Activated CD4-positive, CD25-positive, alpha-beta regulatory T cell treated with anti-CD3 and anti-CD28 coated beads, Interleukin-2, amount 50 U/mL, for 16 hours (primary cell): ENCODE measurements around the gene SLC49A4.

Experiments used
- DNase-seq: peaks from one replicate; pipeline ENCODE4 v3.0.0-alpha.2; 2020; ENCODE audit warnings: low read depth, low spot score

SLC49A4 gene

DNA sequence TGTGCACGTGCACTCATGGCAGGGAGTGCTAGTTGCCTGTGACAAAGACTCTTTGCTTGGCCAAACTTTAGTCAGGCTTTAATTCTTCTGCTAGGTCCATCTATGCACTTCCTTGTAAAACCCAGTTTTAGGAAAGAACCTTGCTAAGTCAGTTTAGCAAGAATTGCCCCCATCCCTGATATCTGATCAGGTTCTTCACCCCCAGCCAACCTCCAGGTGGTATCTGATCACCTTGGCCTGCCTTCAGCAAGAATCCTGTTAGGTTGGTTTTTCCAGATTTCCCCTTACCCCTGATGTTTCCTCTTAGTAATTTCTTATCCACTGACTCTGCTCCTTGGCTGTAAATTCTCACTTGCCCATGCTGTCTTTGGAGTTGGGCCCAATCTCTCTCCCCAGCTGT, 9.6 kb upstream of the SLC49A4 start:
- DNase-seq = no peak

DNA sequence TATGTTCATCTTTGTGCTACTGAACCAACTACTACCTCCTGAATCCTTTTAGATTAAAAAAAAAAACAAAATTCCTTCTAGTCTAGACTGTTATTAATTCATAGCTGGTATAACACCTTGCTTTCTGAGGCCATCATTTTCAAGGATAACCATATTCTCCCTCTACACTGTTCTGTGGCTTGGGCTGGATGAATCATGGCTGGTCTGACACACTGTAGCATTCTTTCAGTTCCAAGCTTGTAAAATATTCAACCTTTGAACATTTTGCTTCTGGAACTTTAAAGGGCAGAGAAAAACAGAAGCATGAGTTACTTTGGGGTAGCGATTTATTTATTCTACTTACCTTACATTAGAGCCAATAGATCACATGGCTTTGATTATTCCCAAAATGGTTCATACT, 8.8 kb upstream of the SLC49A4 start:
- no peak for DNase-seq

DNA sequence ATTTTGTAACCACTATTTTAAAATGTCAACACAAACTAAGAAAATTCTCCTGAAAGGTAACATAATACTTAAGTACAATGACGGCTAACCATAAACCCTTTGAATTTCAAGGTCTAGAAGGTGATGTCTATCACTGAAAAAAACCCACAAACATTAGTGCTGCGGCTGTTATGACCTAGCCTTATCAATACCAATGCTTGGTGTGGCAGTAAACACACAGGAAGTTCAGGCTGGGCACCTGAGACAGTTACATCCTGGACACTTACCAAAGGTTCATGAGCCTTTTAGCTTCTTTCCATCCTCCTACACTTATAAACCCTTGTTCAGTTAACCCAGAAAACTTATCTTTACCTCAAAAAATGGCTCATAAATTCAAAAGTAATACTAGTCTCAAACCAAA, 7.0 kb upstream of the SLC49A4 start:
- no peak for DNase-seq

DNA sequence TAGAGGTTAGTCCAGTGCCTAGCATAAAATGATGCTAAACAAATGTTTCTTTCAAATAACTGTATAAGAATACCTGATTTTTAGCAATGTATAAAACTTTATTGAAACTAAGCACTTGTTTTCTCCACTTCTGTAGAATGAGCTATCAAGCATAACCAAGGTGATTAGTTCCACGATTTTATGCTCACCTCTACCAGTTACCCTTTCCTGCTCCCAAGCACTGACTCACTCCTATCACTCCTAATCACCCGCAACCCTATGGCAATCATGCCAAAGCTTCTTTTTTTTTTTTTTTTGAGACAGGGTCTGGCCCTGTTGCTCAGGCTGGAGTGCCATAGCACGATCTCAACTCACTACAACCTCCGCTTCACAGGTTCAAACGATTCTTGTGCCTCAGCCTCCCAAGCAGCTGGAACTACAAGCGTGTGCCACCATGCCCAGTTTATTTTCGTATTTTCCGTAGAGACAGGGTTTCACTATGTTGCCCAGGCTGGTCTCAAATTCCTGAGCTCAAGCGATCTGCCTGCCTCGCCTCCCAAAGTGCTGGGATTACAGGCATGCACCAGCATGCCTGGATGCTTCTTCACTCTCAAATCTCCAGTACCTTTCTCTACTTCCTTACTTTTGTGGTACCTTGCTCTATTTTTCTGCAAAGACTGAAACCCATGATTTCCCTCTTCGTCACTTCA, 5.1 kb upstream of the SLC49A4 start:
- DNase-seq = no peak

DNA sequence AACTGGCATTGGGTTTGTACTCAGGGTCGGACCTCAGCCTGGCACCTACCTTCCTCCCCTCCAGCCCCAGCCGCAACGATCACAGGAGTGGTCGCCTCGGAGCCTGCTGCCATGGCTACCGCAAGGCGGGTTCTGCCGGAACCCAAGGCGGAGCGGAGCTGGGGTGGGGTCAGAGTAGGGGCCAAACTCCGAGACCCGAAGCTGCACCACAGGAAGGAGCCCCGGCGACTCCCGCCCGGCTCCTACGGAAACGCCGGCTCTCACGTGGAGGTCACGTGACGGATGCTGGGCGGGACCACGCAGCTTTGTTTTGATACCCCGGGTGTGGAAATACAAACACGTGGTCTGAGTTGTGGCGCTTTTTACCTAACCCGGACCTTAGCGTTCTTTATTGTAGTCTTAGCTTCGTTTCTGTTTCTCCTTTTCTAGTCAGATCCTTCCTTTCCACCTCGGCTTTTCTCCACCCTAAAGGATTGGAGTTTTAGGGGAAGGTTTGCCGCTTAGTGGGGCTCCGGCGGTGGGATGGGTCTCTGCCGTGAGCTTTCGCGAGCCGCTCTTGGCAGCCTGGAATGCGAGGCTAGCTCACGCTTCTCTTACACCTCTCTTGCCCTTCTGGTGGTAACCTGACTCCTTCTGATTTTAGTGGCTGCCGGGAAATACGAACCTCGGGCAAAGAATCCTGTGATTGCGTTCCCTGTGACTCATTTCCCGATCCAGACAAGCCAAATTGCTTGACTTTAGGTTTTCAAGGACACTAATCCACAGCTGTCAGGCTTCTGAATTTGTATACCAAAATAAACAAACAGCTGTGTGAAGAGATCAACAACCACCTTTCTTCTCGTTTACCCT, 1.1 kb upstream of the SLC49A4 start, which contains the start of gene HSPBAP1:
HSPBAP1 (minus strand) TSS at position 264 of the 849 bp plus-strand sequence; CDS start at position 113, 151 bp downstream.
- DNase-seq = peak; percentile 83

DNA sequence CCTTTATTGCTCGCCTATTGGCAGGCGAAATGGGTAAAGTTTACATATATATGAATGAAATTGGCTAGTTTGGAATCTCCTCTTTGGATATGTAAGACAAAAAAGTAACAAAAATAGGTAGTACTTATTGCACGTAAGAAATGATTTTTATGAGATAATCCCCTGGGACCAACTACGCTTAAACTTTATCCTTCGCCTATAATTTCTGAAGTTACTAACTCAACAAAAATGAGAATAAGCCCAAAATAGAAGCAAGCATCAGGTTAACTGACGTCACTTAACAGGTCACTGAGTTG, 438 bp upstream of the SLC49A4 start:
- DNase-seq = no peak

GRCh38 chr3:122795674-122796195, 866 bp downstream of the SLC49A4 start:
- no peak for DNase-seq

DNA sequence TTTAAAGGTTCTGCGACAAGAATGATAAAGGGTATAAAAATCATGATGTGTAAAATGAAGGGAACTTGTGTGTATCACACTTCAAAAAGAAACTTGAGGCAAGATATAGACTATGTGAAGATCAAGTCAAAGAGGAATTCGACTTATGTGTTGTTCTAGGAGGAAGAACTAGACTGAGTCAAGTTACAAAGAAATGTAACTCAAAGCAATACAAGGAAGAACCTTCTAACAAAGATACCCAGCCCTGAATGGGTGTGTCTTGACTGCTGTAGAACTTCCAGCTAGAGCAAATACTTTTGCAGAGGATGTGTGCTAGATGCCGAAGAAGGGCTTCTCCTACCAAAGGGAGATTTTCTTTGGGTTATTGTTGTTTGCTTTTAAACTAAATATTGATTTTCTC, 2.4 kb downstream of the SLC49A4 start:
- no peak for DNase-seq

GRCh38 chr3:122799322-122799721, 4.5 kb downstream of the SLC49A4 start:
- DNase-seq = no peak

DNA sequence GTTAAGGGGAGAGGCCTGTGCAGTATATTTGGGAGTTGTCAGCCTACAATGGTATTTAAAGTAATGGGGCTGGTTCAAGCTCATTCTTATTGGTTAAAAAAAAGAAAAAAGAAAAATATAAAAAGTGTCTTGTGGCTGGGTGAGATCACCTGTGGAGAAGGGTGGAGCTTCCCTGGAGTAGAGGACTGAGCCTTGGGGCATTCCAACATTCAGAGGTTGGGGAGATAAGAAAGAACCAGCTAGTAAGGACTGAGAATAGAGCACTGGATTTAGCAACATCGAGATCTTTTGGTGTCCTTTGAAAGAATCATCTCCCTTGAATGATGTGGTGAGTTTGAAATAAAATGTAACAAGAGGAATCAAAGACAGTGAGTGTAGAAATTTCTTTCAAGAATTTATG, 5.2 kb downstream of the SLC49A4 start:
- no peak for DNase-seq

GRCh38 chr3:122800706-122801237, 5.9 kb downstream of the SLC49A4 start:
- DNase-seq = no peak

DNA sequence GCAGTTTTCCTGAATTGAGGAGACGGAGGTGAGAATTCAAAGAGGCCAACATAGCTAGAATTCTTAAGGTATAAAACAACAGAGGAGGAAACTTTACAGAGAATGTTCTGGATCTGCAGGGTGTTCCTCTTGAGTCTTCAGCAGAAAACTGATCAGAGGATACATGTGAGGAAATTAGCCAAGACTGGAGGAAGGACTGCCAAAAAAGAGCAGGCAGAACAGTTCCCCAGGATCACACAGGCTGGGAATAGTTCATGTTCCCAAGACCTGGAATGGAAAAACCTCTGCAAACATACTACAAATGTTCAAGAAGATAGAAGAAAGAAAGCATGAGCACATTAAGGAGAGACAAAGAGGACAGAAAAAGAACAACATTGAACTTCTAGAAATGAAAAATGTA, 7.5 kb downstream of the SLC49A4 start:
- DNase-seq = no peak

DNA sequence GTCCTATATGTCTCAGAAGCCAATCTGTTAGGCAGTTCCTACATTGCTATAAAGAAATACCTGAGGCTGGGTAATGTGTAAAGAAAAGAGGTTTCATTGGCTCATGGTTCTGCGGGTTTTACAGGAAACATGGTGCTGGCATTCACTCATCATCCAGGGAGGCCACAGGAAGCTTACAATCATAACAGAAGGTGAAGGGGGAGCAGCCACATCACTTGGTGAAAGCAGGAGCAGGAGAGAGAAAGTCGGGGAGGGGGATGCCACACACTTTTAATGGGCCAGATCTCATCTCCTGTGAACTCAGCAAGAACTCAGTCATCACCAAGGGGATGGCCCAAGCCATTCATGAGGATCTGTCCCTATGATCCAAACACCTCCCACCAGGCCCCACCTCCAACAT, 9.1 kb downstream of the SLC49A4 start:
- DNase-seq = no peak

GRCh38 chr3:122810734-122811133, 15.9 kb downstream of the SLC49A4 start:
- DNase-seq = no peak

- DNase-seq = no peak
Observed at GRCh38 chr3:122816587-122816986, 21.7 kb downstream of the SLC49A4 start.

DNA sequence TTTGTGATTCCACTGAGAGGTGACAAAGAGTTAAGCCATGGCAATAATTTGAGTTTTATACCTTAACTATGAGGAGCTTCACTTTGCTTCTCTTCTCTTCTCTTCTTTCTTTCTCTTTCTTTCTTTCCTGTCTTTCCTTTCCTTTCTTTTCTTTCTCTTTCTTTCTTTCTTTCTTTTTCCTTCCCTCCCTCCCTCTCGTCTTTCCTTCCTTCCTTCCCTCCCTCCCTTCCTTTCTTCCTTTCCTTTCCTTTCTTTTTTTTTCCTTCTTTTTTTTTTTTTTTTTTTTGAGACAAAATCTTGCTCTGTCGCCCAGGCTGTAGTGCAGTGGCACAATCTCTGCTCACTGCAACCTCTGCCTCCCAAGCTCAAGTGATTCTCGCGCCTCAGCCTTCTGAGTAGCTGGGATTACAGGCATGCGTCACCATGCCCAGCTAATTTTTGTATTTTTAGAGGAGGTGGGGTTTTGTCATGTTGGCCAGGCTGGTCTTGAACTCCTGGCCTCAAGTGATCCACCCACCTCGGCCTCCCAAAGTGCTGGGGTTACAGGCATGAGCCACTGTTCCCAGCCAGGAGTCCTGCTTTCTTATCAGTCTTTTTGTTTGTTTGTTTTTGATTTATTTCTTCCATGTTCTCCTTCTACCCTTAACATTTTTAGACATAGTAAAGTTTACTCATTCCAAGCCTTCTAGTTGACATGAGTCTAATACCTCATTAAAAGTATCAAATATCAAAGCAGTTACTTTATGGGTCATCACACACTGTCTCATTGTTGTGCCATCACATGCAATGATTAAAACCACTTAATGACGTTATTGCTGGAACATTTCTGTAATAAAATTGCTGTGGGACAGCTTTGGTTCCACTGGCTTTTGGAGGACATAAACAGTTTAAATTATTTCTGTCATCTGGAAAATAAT, 29.9 kb downstream of the SLC49A4 start:
- no peak for DNase-seq

GRCh38 chr3:122825460-122825859, 30.6 kb downstream of the SLC49A4 start:
- no peak for DNase-seq

DNA sequence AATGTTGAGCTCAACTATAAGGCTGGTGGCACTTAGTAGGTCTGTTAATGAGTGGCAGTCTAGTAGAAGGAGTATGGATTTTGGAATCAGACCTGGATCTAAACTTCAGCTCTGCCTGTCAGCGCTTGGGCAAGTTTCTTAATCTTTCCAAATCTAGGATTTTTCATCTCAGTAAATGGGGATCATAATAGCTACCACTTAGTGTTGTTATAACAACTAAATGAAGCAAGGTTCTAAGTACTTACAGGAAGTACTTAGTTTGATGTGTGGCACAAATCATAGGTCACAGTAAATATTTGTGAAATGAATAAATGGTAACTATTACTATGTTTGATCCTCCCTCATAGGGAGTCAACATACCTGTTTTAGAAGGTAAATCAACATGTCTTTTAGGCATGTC, 31.4 kb downstream of the SLC49A4 start:
- no peak for DNase-seq

- DNase-seq = no peak
Observed at GRCh38 chr3:122828281-122828680, 33.4 kb downstream of the SLC49A4 start.

DNA sequence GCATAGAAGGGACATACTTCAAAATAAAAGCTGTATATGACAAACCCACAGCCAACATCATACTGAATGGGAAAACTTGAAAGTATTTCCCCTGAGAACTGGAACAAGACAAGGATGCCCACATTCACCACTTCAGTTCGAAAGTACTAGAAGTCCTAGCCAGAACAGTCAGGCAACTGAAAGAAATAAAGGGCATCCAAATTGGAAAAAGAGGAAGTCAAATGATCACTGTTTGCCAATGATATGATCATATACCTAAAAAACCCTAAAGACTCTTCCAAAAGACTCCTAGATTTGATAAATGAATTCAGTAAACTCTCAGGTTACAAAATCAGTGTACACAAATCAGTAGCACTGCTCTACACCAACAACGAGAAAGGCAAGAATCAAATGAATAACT, 40.7 kb downstream of the SLC49A4 start:
- no peak for DNase-seq

GRCh38 chr3:122843604-122844003, 48.7 kb downstream of the SLC49A4 start:
- no peak for DNase-seq

- DNase-seq = no peak
Observed at GRCh38 chr3:122857019-122857418, 62.1 kb downstream of the SLC49A4 start.
